ENCODE results near the gene CFAP161.

GRCh38 chr15:81157939-81158223 is 23.8 kb downstream of the CFAP161 start:
- TF ChIP-seq EZH2 (IDR thresholded peaks at IDR 0.05; ENCODE audit: insufficient read depth, poor library complexity, severe bottlenecking) = no peak
- TF ChIP-seq EZH2phosphoT487 (IDR thresholded peaks at IDR 0.05; ENCODE audit: insufficient read depth, low read depth) = no peak

All from GM23248 (cell line).